Small intestine (tissue), 7 donors: ENCODE data around the gene LTB4R. TPM values are rescaled to one million over a fixed set of nuclear protein-coding genes. Genes with fewer than 3 reads are reported as not detected.

Experiments
- DNase-seq, 2 donors: peaks; one replicate each; pipeline versions ENCODE4 v3.0.0 to v3.0.0-alpha.2; 2013
- FAIRE-seq: peaks from 2 replicates; lab custom pipeline; 2012; peaks lifted over from hg19 to GRCh38; lab: Jason Lieb, UNC
- H3K27ac ChIP-seq, 3 donors: one replicate each; pipeline ENCODE4 v1.5.1; 2013; ENCODE audit warnings: low read length in 2 of 3, mild to moderate bottlenecking in 2 of 3, control low read depth in 1 of 3, inconsistent platforms in 1 of 3, low read depth in 1 of 3, moderate library complexity in 1 of 3
- H3K27me3 ChIP-seq, 3 donors: one replicate each; pipeline ENCODE4 v1.6.1; 2013; ENCODE audit warnings: low read length in 3 of 3, inconsistent platforms in 1 of 3; ENCODE audit not compliant: control insufficient read depth in 3 of 3, insufficient read depth in 3 of 3
- H3K36me3 ChIP-seq, 3 donors: one replicate each; pipeline ENCODE4 v1.6.1; 2013; ENCODE audit warnings: low read length in 3 of 3, inconsistent platforms in 1 of 3, low read depth in 1 of 3, mild to moderate bottlenecking in 1 of 3, moderate library complexity in 1 of 3; ENCODE audit not compliant: control insufficient read depth in 3 of 3, insufficient read depth in 2 of 3
- H3K4me1 ChIP-seq, 3 donors: one replicate each; pipeline ENCODE4 v1.6.1; 2013; ENCODE audit warnings: low read length in 2 of 3, inconsistent platforms in 1 of 3, low read depth in 1 of 3, mild to moderate bottlenecking in 1 of 3, moderate library complexity in 1 of 3; ENCODE audit not compliant: control insufficient read depth in 3 of 3, insufficient read depth in 2 of 3
- H3K4me3 ChIP-seq, 3 donors: one replicate each; pipeline ENCODE4 v1.5.1; 2013; ENCODE audit warnings: low read length in 3 of 3, control low read depth in 1 of 3, inconsistent platforms in 1 of 3, low read depth in 1 of 3, mild to moderate bottlenecking in 1 of 3, moderate library complexity in 1 of 3
- H3K9me3 ChIP-seq, 2 donors: one replicate each; pipeline ENCODE4 v1.6.1; 2013; ENCODE audit warnings: low read depth in 1 of 2, low read length in 1 of 2; ENCODE audit not compliant: control insufficient read depth in 2 of 2, insufficient read depth in 1 of 2
- WGBS, 3 donors: extraction: QIAGEN DNeasy Blood & Tissue Kit; methylation state at CpG; one replicate each; pipeline ENCODE4 v1.1.7; 2013; 5-methylcytosine and 5-hydroxymethylcytosine counted together
- polyA plus RNA-seq, 4 donors: library from polyadenylated mRNA; stranded (reverse) in 3 of 4; unstranded in 1 of 4; fragments of 200-250 nt in 3 of 4; fragments of 120-200 nt in 1 of 4; gene quantifications; one replicate each; pipeline versions ENCODE4 v1.2.1 to v1.2.3, GENCODE V29; 2013
- donor health status: healthy with polysubstance abuse.
- donor health status: control.
- donor health status: control.
- donor health status: Bipolar disorder and iron deficiency.
- donor health status: healthy.

Gene LTB4R
- polyA plus RNA-seq, 4 donors = 5.1 to 37.0 (median 15.8) TPM

DNA sequence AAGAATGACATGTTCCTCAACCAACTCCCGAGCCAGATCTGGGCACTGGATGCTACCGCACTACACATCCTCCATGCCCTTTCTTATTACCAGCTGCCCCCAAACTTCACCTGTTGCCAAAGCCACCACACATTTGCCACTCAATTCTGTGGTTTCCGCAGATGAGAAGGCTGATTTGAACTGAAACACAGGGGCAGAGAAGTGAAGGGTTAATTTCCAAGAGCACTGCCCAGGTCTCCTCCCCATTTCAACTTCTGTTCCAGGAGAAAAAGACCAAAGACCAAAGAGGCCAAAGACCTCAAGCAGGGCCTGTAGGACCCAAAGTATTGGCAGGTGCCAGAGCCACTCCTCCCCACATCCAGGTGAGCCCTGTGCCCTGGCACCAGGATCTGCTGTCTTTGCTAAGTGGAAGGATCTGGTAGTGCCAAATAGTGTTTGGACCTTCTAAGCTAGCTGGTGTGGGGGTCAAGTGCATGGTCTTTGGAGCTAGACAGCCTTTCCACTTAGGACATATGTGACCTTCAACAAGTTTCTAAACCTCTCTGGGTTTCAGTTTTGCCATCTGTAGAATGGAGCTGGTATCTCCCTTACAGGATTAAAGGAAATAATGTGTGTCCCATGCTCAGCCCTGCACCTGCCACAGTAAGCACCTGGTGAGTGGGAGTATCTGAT lies 19.7 kb upstream of the LTB4R start:
- Histone ChIP-seq H3K4me1 (peaks cover 0 to under 1% (median 0%) of the 10 kb centered on the region in 3 donors), H3K36me3 (peaks cover 5 to 65% (median 29%) of the 10 kb centered on the region in 3 donors), H3K4me3 (no peak overlapping the region), H3K9me3 (no peaks in the 10 kb centered on the region), H3K27me3 (no peaks in the 10 kb centered on the region), H3K27ac (no peak overlapping the region)
- no peak for FAIRE-seq
- WGBS, 3 donors = 85 to 96% (median 91%) methylated on average over 3 of the region's 3 CpGs
- no peak for DNase-seq

DNA sequence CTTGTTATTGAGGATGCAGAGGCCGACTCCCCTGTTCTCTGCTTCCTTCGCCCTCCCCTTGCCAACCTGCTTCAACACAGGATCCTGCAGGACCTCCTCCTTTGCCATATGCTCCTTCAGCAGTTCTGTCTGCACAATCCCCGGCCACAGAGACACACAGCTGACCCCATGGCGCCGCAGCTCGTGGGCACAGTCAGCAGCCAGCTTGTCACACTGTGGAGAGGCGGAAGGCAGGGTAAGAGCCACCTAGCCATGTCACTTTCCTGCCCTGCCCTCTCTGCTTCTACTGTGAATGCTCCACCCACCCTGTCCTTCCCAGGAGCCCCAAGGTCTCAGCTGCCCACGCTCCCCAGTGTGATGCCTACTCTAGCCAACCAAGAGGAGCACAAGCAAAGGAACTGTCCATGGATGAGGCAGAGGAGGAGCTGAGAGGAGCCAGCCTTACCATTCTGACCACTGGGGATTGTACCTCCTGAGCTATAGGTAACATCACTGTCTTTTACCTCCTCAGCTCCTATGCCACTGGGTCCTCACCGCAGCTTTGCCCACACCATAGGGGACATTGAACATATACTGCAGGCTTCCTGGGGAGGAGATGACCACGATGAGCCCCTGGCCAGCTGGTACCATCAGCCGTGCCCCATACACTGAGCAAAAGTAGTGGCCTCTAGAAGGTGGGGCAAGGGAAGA lies 19.0 kb upstream of the LTB4R start:
- Histone ChIP-seq H3K4me1 (peaks cover 0 to 8% (median 0%) of the 10 kb centered on the region in 3 donors), H3K27me3 (no peaks in the 10 kb centered on the region), H3K9me3 (no peaks in the 10 kb centered on the region), H3K27ac (no peak overlapping the region), H3K36me3 (peaks cover 5 to 68% (median 29%) of the 10 kb centered on the region in 3 donors), H3K4me3 (no peak overlapping the region)
- FAIRE-seq (no peak), DNase-seq (no peak)
- WGBS, 3 donors = 93 to 96% (median 93%) methylated on average over 11 of the region's 11 CpGs

DNA sequence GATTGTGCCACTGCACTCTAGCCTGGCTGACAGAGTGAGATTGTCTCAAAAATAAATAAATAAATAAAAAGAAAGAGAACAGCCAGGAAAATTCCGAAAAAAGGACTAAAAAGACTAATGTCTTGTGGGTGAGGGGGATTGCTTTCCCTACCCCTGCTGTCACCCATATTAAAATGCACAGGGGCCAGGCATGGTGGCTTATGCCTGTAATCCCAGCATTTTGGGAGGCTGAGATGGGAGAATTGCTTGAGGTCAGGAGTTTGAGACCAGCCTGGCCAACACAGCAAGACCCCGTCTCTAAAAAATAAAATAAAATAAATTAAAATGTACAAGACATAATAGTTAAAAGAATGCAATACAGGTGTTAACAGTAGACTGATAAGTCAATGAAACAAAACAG lies 17.8 kb upstream of the LTB4R start:
- Histone ChIP-seq H3K27ac (no peak overlapping the region), H3K4me1 (peaks cover 0 to 15% (median 0%) of the 10 kb centered on the region in 3 donors), H3K36me3 (peaks cover 5 to 70% (median 29%) of the 10 kb centered on the region in 3 donors), H3K4me3 (no peak overlapping the region), H3K27me3 (no peaks in the 10 kb centered on the region), H3K9me3 (no peaks in the 10 kb centered on the region)
- FAIRE-seq (no peak), DNase-seq (no peak)
- 91 to 96% (median 95%) methylated on average over 2 of the region's 2 CpGs for WGBS, 3 donors

DNA sequence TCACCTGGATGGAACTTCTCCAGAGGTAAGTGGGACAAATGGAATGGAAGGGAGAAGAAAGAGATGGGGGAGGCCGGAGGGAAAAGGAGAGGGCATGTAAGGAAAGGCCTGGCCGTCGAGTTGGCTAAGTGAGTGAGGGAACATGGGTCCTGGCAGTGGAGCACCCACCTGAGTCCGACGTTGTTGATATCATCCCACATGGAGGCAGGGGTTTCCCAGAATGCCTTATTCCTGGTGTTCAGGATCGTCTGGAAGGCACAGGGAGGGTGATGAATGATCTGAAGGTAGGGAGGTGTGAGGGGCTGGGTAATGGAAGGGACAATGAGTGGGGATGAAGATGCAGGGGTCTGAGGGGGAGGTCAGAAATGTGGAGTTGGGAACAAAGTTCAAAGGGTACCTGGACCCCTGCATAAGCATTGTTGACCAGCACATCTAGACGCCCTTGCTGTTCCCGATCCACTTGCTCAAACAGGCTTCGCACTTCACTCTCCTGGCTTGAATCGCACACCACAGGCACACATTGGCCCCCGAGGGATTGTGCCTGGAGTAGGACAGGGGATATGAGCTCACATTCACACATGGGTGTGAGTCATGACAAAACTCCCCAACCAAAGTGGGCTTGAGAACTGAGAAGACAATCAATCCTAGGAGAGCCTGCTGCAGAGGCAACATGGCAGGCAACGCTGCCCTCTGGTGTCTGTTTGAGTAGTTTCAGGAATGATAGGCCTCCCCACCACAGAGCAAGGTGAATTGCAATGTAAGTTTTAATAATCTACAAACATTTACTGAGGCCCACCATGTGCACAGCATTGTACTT lies 14.8 kb upstream of the LTB4R start:
- H3K4me3 ChIP-seq = no peak overlapping the region
- no peak for FAIRE-seq
- WGBS, 3 donors = 67% methylated on average over 12 of the region's 12 CpGs
- peaks cover under 1 to 53% (median 16%) of the 10 kb centered on the region in 3 donors for H3K36me3 ChIP-seq
- H3K4me1 ChIP-seq = peaks cover 0 to 36% (median 0%) of the 10 kb centered on the region in 3 donors
- H3K27me3 ChIP-seq = no peaks in the 10 kb centered on the region
- H3K9me3 ChIP-seq = no peaks in the 10 kb centered on the region
- peak overlapping the region in 1 of 3 donors; percentile 56 for H3K27ac ChIP-seq
- peak; percentile 72 to 77 for DNase-seq

DNA sequence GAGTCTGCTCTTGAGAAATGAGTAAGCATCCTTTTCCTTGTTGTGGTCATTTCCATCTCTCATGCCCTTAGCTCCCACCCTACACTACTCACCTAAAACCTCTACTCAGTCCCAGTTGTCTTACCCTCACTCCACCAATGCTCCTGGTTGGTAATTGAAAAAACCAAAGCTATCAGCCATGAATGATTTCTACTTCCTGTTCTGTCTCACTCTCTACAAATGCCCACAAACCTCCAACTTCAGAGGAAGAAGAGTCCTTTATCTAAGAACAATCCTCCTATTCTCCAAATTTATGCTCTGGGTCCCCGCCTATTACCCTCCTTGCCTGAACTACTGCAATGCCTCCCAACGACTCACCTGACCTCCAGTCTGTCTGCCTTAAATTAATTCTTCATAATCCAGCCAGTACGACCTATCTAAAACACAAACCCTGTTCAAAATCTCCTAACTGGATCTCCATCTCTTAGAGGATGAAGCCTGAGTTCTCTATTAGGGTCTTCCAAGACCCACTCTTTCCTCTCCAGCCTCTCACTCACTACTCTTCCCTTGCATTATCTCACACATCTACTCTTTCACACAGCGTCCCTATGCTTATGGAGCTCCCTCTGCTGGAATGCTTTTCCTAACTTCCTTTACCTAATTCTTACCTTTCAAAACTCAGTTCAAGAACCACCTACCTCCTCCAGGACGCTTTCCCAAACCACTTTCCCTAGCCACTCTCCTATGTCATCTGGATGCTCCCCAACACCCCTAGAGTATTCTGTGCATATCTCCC lies 13.9 kb upstream of the LTB4R start:
- H3K4me3 ChIP-seq = peak overlapping the region in 1 of 3 donors; percentile 1
- H3K9me3 ChIP-seq = no peaks in the 10 kb centered on the region
- DNase-seq (peak; percentile 66 to 67), FAIRE-seq (no peak)
- H3K4me1 ChIP-seq = peaks cover 0 to 45% (median 0%) of the 10 kb centered on the region in 3 donors
- H3K27ac ChIP-seq = peak overlapping the region in 1 of 3 donors; percentile 56
- peaks cover 8 to 50% (median 18%) of the 10 kb centered on the region in 3 donors for H3K36me3 ChIP-seq
- H3K27me3 ChIP-seq = no peaks in the 10 kb centered on the region
- WGBS, 3 donors = 29 to 44% (median 30%) methylated on average over 5 of the region's 5 CpGs

DNA sequence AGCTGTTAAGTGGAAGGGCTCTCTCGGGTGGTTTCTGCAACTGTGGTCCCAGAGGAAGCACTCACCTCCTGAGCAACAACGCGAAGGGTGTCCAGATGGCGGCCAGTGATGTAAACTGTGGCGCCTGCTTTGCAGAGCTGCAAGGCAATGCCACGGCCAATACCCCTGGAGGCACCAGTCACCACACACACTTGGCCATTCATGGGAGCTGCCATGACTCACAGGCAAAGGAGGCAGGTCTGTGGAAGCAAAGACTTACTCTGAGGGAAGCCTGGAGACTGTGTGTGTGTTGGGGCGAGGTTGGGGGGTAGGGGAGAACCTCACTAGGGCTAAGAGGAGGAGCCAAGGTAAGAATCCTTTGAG lies 12.4 kb upstream of the LTB4R start:
- Histone ChIP-seq H3K27ac (peak overlapping the region; percentile 93 to 98 (median 94)), H3K27me3 (no peaks in the 10 kb centered on the region), H3K9me3 (no peaks in the 10 kb centered on the region), H3K4me1 (peaks cover 0 to 59% (median 4%) of the 10 kb centered on the region in 3 donors), H3K4me3 (peak overlapping the region; percentile 57 to 97 (median 88)), H3K36me3 (peaks cover 8 to 54% (median 20%) of the 10 kb centered on the region in 3 donors)
- no peak for FAIRE-seq
- DNase-seq = peak; percentile 60 to 67
- WGBS, 3 donors = 30 to 50% (median 35%) methylated on average over 7 of the region's 7 CpGs

DNA sequence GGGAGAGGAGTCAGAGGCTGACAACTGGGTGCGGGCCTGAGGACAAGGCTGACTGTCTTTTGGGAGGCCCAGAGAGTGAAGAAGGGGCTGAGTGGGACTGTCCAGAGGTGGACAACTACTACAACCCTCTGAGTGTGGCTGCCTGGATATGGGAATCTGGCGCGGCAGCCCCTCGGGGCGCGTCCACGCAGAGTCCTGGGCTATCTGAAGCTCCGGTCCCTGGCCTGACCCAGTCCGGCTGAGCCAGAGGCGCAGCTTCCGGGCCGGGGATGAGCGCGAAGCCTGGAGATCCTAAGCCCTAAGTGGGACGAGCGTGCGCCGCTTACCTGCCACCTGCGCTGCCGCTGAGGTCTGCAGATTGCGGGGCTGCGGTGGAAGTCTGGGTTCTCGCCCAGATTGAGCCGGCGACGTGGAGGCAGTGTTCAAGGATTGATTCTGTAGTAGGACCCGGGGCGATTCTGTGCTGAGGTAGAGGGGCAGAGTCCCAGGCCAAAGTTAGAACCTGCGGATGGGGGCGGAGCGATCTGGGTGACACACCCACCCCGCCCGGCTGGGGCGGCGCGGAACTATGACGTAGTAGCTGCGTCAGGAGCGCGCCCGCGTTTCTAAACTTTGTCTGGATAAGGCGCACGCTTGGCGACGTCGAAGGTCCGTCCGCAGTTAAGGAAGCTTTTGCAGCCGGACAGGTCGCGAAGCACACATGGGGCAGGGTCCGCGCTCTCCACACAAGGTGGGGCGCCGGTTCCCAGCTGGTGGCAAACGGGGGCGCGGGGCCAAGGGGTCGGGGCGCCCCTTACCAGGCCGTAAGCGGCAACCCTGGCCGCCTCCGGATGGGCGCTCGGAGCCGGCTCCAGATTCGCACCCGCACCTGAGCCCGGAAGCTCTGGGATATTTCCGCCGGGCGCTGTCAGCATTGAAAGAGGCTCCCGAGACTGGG lies 11.8 kb upstream of the LTB4R start, which contains the start of the genes DHRS1 and NOP9:
DHRS1 (minus strand) TSS at position 526 of the 937 bp plus-strand sequence. CDS start 674 bp downstream, outside the sequence.
NOP9 (plus strand) TSS at position 596 of the 937 bp plus-strand sequence; CDS start at position 701, 105 bp downstream.
- Histone ChIP-seq H3K27me3 (no peaks in the 10 kb centered on the region), H3K27ac (peak within 1 kb of the TSS; percentile 93 to 98 (median 94)), H3K9me3 (no peaks in the 10 kb centered on the region), H3K36me3 (peaks cover 11 to 58% (median 20%) of the 10 kb centered on the region in 3 donors), H3K4me3 (peak within 1 kb of the TSS; percentile 80 to 97 (median 88)), H3K4me1 (peaks cover 0 to 66% (median 4%) of the 10 kb centered on the region in 3 donors)
- FAIRE-seq = no peak
- WGBS, 3 donors = 0 to 1% (median 1%) methylated on average over 72 to 75 of the region's 75 CpGs
- peak; percentile 93 to 98 for DNase-seq
